ENCODE measurements around the gene KCNIP3.

The KCNIP3 gene

GRCh38 chr2:95273566-95274290, 23.4 kb upstream of the KCNIP3 start:
- no peak for TF ChIP-seq CTCF (conservative IDR thresholded peaks at IDR 0.05; ENCODE audit: low read depth, low read length)
- Histone ChIP-seq H3K36me3 (ENCODE audit: insufficient read depth) (no peaks in the 10 kb centered on the region), H2AFZ (ENCODE audit: low read depth) (no peak overlapping the region), H3K4me1 (ENCODE audit: low read depth, poor library complexity, severe bottlenecking) (no peaks in the 10 kb centered on the region), H3K27ac (no peak overlapping the region), H3K4me3 (IDR thresholded peaks at IDR 0.05; ENCODE audit: insufficient read depth, low read depth, low read length) (no peak overlapping the region), H3K79me2 (ENCODE audit: insufficient read depth, low read depth) (no peaks in the 10 kb centered on the region), H3K9ac (no peak overlapping the region), H3K4me2 (no peak overlapping the region), H3K27me3 (ENCODE audit: insufficient read depth, low read depth) (no peaks in the 10 kb centered on the region), H4K20me1 (ENCODE audit: insufficient read depth) (no peaks in the 10 kb centered on the region)

- no peak within 1 kb of the TSS for H2AFZ ChIP-seq (ENCODE audit: low read depth)
- no peak within 1 kb of the TSS for H3K4me3 ChIP-seq (IDR thresholded peaks at IDR 0.05; ENCODE audit: insufficient read depth, low read depth, low read length)
- no peaks in the 10 kb centered on the region for H3K27me3 ChIP-seq (ENCODE audit: insufficient read depth, low read depth)
- no peak within 1 kb of the TSS for H3K27ac ChIP-seq
- TF ChIP-seq CTCF (conservative IDR thresholded peaks at IDR 0.05; ENCODE audit: low read depth, low read length), result no peak
- no peaks in the 10 kb centered on the region for H3K79me2 ChIP-seq (ENCODE audit: insufficient read depth, low read depth)
- no peaks in the 10 kb centered on the region for H3K36me3 ChIP-seq (ENCODE audit: insufficient read depth)
- no peaks in the 10 kb centered on the region for H4K20me1 ChIP-seq (ENCODE audit: insufficient read depth)
- no peak within 1 kb of the TSS for H3K9ac ChIP-seq
- no peaks in the 10 kb centered on the region for H3K4me1 ChIP-seq (ENCODE audit: low read depth, poor library complexity, severe bottlenecking)
- no peak within 1 kb of the TSS for H3K4me2 ChIP-seq
Measured at GRCh38 chr2:95274291-95275150, 22.6 kb upstream of the KCNIP3 start, which contains the start of gene PROM2. PROM2 (plus strand) TSS chr2:95274449; CDS start chr2:95274586, 137 bp downstream.

GRCh38 chr2:95275151-95275515, 22.0 kb upstream of the KCNIP3 start:
- no peak overlapping the region for H3K27ac ChIP-seq
- no peaks in the 10 kb centered on the region for H4K20me1 ChIP-seq (ENCODE audit: insufficient read depth)
- no peak overlapping the region for H3K4me3 ChIP-seq (IDR thresholded peaks at IDR 0.05; ENCODE audit: insufficient read depth, low read depth, low read length)
- H3K4me1 ChIP-seq (ENCODE audit: low read depth, poor library complexity, severe bottlenecking), result no peaks in the 10 kb centered on the region
- no peak overlapping the region for H3K9ac ChIP-seq
- H2AFZ ChIP-seq (ENCODE audit: low read depth), result no peak overlapping the region
- H3K27me3 ChIP-seq (ENCODE audit: insufficient read depth, low read depth), result no peaks in the 10 kb centered on the region
- no peaks in the 10 kb centered on the region for H3K36me3 ChIP-seq (ENCODE audit: insufficient read depth)
- no peaks in the 10 kb centered on the region for H3K79me2 ChIP-seq (ENCODE audit: insufficient read depth, low read depth)
- no peak overlapping the region for H3K4me2 ChIP-seq
- TF ChIP-seq CTCF (conservative IDR thresholded peaks at IDR 0.05; ENCODE audit: low read depth, low read length), result no peak

GRCh38 chr2:95275601-95276243, 21.4 kb upstream of the KCNIP3 start:
- Histone ChIP-seq H3K4me1 (ENCODE audit: low read depth, poor library complexity, severe bottlenecking) (no peaks in the 10 kb centered on the region), H3K4me2 (no peak overlapping the region), H3K9ac (no peak overlapping the region), H3K36me3 (ENCODE audit: insufficient read depth) (no peaks in the 10 kb centered on the region), H2AFZ (ENCODE audit: low read depth) (no peak overlapping the region), H3K79me2 (ENCODE audit: insufficient read depth, low read depth) (no peaks in the 10 kb centered on the region), H3K27me3 (ENCODE audit: insufficient read depth, low read depth) (no peaks in the 10 kb centered on the region), H4K20me1 (ENCODE audit: insufficient read depth) (no peaks in the 10 kb centered on the region), H3K4me3 (IDR thresholded peaks at IDR 0.05; ENCODE audit: insufficient read depth, low read depth, low read length) (no peak overlapping the region), H3K27ac (no peak overlapping the region)
- TF ChIP-seq CTCF (conservative IDR thresholded peaks at IDR 0.05; ENCODE audit: low read depth, low read length), result no peak
